Activated gamma-delta T cell treated with Interleukin-2 at 50 U/mL for 16 hours (primary cell): ENCODE measurements around the gene ADM2.
"Not testable (repeated sequence)": the region's sequence is repeated elsewhere in the genome, so short reads cannot be mapped to it uniquely, and the experiment has no call there.

Source experiments
- DNase-seq: peaks from one replicate; pipeline ENCODE4 v3.0.0-alpha.2; 2020

Gene ADM2

GRCh38 chr22:50481440-50482106 is at the start of gene ADM2:
TSS of gene ADM2 (plus strand) at chr22:50481543. CDS start at chr22:50481848, 305 bp downstream.
- peak; percentile 67 for DNase-seq

- DNase-seq: no peak
These were observed 49.0 kb upstream of the ADM2 start for GRCh38 chr22:50432131-50432876.

GRCh38 chr22:50432877-50433510 is 48.3 kb upstream of the ADM2 start:
- DNase-seq: not testable (repeated sequence)

GRCh38 chr22:50434849-50435248 is 46.5 kb upstream of the ADM2 start:
- DNase-seq: no peak

GRCh38 chr22:50435291-50436014 is 45.9 kb upstream of the ADM2 start:
- no peak for DNase-seq

GRCh38 chr22:50436015-50436830 is 45.1 kb upstream of the ADM2 start:
- DNase-seq: no peak

GRCh38 chr22:50436841-50437341 is 44.5 kb upstream of the ADM2 start:
- no peak for DNase-seq

- DNase-seq: no peak
These were observed 43.6 kb upstream of the ADM2 start for GRCh38 chr22:50437511-50438304.

GRCh38 chr22:50438305-50439275 is 42.8 kb upstream of the ADM2 start:
- no peak for DNase-seq

GRCh38 chr22:50439314-50439870 is 42.0 kb upstream of the ADM2 start:
- DNase-seq: no peak

- DNase-seq: no peak
These were observed 41.4 kb upstream of the ADM2 start for GRCh38 chr22:50439871-50440331.

GRCh38 chr22:50440544-50441249 is 40.6 kb upstream of the ADM2 start:
- DNase-seq: no peak

GRCh38 chr22:50441428-50441993 is 39.8 kb upstream of the ADM2 start:
- DNase-seq: no peak

GRCh38 chr22:50443197-50443596 is 38.1 kb upstream of the ADM2 start:
- DNase-seq: no peak

GRCh38 chr22:50443801-50444625 is 37.3 kb upstream of the ADM2 start:
- DNase-seq: no peak

GRCh38 chr22:50444663-50445062 is 36.7 kb upstream of the ADM2 start:
- no peak for DNase-seq

- peak; percentile 56 for DNase-seq
These were observed 36.1 kb upstream of the ADM2 start for GRCh38 chr22:50445071-50445879.
